ENCODE results near the gene CDC42EP4. TPM values are rescaled to one million over a fixed set of nuclear protein-coding genes. Genes with fewer than 3 reads are reported as not detected.

Gene CDC42EP4
- total RNA-seq, 1 donor from 2014 or later = 41.9 TPM

- no peak overlapping the region for H3K4me3 ChIP-seq (ENCODE audit: low read depth, low read length)
- H3K36me3 ChIP-seq (ENCODE audit: control insufficient read depth, insufficient read depth, low read length) = peaks cover 2% of the 10 kb centered on the region
- no peak for TF ChIP-seq CTCF (IDR thresholded peaks at IDR 0.05; ENCODE audit: insufficient read depth, low read length, poor library complexity, severe bottlenecking)
- DNase-seq (ENCODE audit: low read depth) = no peak
- no peaks in the 10 kb centered on the region for H3K27me3 ChIP-seq (ENCODE audit: control insufficient read depth, insufficient read depth, low read length)
Measured at GRCh38 chr17:73281928-73282327, 29.9 kb downstream of the CDC42EP4 start.

GRCh38 chr17:73280191-73280590, 31.6 kb downstream of the CDC42EP4 start:
- Histone ChIP-seq H3K4me3 (ENCODE audit: low read depth, low read length) (no peak overlapping the region), H3K27me3 (ENCODE audit: control insufficient read depth, insufficient read depth, low read length) (no peaks in the 10 kb centered on the region), H3K36me3 (ENCODE audit: control insufficient read depth, insufficient read depth, low read length) (peaks cover 2% of the 10 kb centered on the region)
- no peak for DNase-seq (ENCODE audit: low read depth)
- TF ChIP-seq CTCF (IDR thresholded peaks at IDR 0.05; ENCODE audit: insufficient read depth, low read length, poor library complexity, severe bottlenecking) = no peak

GRCh38 chr17:73279704-73280103, 32.1 kb downstream of the CDC42EP4 start:
- H3K4me3 ChIP-seq (ENCODE audit: low read depth, low read length) = no peak overlapping the region
- H3K27me3 ChIP-seq (ENCODE audit: control insufficient read depth, insufficient read depth, low read length) = no peaks in the 10 kb centered on the region
- no peaks in the 10 kb centered on the region for H3K36me3 ChIP-seq (ENCODE audit: control insufficient read depth, insufficient read depth, low read length)
- no peak for DNase-seq (ENCODE audit: low read depth)
- no peak for TF ChIP-seq CTCF (IDR thresholded peaks at IDR 0.05; ENCODE audit: insufficient read depth, low read length, poor library complexity, severe bottlenecking)

GRCh38 chr17:73278465-73279453, 33.0 kb downstream of the CDC42EP4 start:
- Histone ChIP-seq H3K36me3 (ENCODE audit: control insufficient read depth, insufficient read depth, low read length) (no peaks in the 10 kb centered on the region), H3K27me3 (ENCODE audit: control insufficient read depth, insufficient read depth, low read length) (no peaks in the 10 kb centered on the region), H3K4me3 (ENCODE audit: low read depth, low read length) (no peak overlapping the region)
- no peak for DNase-seq (ENCODE audit: low read depth)
- TF ChIP-seq CTCF (IDR thresholded peaks at IDR 0.05; ENCODE audit: insufficient read depth, low read length, poor library complexity, severe bottlenecking) = no peak

- no peak for DNase-seq (ENCODE audit: low read depth)
- Histone ChIP-seq H3K36me3 (ENCODE audit: control insufficient read depth, insufficient read depth, low read length) (no peaks in the 10 kb centered on the region), H3K27me3 (ENCODE audit: control insufficient read depth, insufficient read depth, low read length) (no peaks in the 10 kb centered on the region), H3K4me3 (ENCODE audit: low read depth, low read length) (no peak overlapping the region)
- no peak for TF ChIP-seq CTCF (IDR thresholded peaks at IDR 0.05; ENCODE audit: insufficient read depth, low read length, poor library complexity, severe bottlenecking)
Measured at GRCh38 chr17:73278049-73278464, 33.7 kb downstream of the CDC42EP4 start.
